Loucy (cell line): ENCODE results near the gene APRT.

Experiments used
- EZH2phosphoT487 ChIP-seq: fragments of 200-600 bp; IDR thresholded peaks from 2 replicates; pipeline ENCODE4 v1.6.1; 2018; ENCODE audit warnings: antibody characterized with exemption, mild to moderate bottlenecking, moderate library complexity, borderline replicate concordance
- TF ChIP-seq, protein P1 (sequence below): fragments of 200-600 bp; sonication (generic); conservative IDR thresholded peaks from 2 replicates; pipeline ENCODE4 v1.5.1; 2014; ENCODE audit warnings: mild to moderate bottlenecking, antibody characterized with exemption, low read length

DNA sequence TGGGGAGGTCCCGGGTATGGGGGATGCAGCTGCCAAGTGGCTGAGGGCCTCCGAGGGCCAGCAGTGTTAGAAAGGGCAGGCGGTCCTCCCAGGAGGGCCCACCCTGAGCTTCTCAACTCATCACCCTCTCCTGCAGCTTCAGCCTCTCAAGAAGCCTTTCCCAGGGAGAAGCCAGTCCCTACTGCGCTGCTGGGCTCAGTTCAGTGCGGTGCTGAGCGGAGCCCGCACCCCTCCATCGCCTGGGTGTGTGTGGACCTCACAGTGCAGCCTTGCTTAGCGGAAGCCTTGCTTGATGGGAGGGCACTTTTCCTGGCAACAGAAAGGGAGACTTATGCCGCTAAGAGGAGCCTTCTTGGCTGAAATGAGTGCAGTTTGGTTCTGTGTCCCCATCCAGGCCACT lies 3.5 kb upstream of the APRT start:
- TF ChIP-seq, protein P1, sequence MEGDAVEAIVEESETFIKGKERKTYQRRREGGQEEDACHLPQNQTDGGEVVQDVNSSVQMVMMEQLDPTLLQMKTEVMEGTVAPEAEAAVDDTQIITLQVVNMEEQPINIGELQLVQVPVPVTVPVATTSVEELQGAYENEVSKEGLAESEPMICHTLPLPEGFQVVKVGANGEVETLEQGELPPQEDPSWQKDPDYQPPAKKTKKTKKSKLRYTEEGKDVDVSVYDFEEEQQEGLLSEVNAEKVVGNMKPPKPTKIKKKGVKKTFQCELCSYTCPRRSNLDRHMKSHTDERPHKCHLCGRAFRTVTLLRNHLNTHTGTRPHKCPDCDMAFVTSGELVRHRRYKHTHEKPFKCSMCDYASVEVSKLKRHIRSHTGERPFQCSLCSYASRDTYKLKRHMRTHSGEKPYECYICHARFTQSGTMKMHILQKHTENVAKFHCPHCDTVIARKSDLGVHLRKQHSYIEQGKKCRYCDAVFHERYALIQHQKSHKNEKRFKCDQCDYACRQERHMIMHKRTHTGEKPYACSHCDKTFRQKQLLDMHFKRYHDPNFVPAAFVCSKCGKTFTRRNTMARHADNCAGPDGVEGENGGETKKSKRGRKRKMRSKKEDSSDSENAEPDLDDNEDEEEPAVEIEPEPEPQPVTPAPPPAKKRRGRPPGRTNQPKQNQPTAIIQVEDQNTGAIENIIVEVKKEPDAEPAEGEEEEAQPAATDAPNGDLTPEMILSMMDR, result no peak
- no peak for TF ChIP-seq EZH2phosphoT487
